ENCODE results near the gene ACO2.
"Not testable (repeated sequence)": the region's sequence is repeated elsewhere in the genome, so short reads cannot be mapped to it uniquely, and the experiment has no call there.

Gene ACO2

DNA sequence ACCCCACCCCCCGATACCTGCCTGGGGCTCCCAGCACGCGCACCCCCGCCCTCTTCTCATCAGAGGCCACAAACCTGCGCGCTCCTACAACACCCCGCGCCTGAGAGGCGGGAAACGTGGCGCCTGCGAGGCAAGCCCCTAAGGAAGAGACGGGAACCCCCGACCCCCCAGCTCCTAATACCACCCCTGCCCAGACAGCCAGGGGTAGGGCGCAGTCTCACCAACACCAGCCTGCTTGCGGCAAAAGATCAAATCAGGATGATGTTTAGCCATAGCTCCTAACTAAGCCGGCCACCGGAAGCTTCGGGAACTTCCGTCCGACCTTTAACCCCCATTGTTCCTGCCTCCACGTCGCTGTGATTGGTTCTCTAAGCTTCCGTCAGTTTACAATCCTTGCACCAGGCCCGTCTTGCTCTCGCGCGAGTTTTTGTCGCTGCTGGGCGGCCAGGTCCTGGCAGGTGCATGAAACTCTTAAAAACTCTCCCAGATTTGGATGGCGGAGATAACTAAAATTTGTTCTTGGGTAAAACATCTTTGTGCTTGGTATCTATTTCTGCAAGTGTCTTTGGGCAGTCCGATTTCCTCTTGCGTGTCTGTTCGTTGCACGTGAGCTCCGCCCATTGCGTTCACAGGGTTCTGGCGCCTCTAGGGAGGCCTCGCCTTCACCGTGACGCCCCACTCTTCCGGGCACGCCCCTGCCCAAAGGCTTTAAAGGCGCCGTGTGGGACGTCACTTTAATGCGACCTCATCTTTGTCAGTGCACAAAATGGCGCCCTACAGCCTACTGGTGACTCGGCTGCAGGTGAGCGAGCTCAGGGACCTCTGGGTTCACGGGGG lies at the start of gene ACO2, which contains the start of gene PHF5A:
Gene ACO2 (plus strand): TSS at position 737 of the 837 bp plus-strand sequence. CDS start 30 bp downstream, at position 767.
Gene PHF5A (minus strand): TSS at position 312 of the 837 bp plus-strand sequence. CDS start 39 bp downstream, at position 273.
- peaks cover 35% of the 10 kb centered on the region for H3K4me1 Mint-ChIP-seq
- peak within 1 kb of the TSS; percentile 100 for H3K27ac Mint-ChIP-seq
- peak within 1 kb of the TSS; percentile 93 for H3K4me3 Mint-ChIP-seq
- DNase-seq: peak; percentile 97
- no peak for TF ChIP-seq CTCF (IDR thresholded peaks at IDR 0.05)
- no peaks in the 10 kb centered on the region for H3K27me3 Mint-ChIP-seq (ENCODE audit: low read depth, poor library complexity)
- H3K36me3 Mint-ChIP-seq (ENCODE audit: low read depth): peaks cover 34% of the 10 kb centered on the region
- no peaks in the 10 kb centered on the region for H3K9me3 Mint-ChIP-seq

DNA sequence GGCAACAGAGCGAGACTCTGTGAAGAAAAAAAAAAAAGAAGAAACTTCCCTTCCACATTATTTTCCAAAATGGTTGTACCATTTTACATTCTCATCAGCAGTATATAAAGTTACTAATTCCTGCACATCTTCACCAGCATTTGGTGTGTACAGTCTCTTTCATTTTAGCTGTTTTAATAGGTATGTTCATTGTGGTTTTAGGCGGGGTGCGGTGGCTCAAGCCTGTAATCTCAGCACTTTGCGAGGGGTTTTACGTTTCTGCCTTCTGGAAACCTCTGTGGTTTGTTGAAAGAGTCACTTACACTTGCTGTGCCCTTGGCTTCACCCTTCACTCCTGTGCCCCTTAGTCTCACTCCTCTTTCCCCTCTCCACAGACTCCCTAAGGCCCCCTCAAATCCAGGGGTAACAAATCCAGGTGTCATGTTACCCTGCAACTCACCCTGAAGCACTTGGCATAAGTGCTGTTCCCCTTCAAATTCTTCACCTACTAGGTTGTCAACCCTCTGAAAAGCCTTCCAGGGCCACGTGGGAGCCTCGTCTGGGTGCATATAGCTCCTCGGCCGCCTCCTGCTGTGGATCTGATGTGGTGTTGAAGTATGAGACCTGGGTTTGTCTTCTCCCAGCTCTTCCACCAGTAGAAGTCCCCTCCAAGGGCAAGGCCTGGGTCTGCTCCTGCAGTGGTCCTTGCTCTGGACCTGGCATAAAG lies 43.1 kb upstream of the ACO2 start:
- peaks cover 25% of the 10 kb centered on the region for H3K4me1 Mint-ChIP-seq

GRCh38 chr22:41429232-41429950 lies 39.5 kb upstream of the ACO2 start:
- Mint-ChIP-seq H3K4me3 (no peak overlapping the region), H3K27me3 (ENCODE audit: low read depth, poor library complexity) (no peaks in the 10 kb centered on the region), H3K27ac (peak overlapping the region; percentile 90), H3K9me3 (no peaks in the 10 kb centered on the region), H3K4me1 (peaks cover 32% of the 10 kb centered on the region), H3K36me3 (ENCODE audit: low read depth) (peaks cover 48% of the 10 kb centered on the region)
- DNase-seq: no peak
- TF ChIP-seq CTCF (IDR thresholded peaks at IDR 0.05): no peak

More for the DNA sequence above, 43.1 kb upstream of the ACO2 start:
- Mint-ChIP-seq H3K9me3 (no peaks in the 10 kb centered on the region), H3K4me3 (peak overlapping the region; percentile 18), H3K27ac (peak overlapping the region; percentile 85), H3K36me3 (ENCODE audit: low read depth) (peaks cover 34% of the 10 kb centered on the region), H3K27me3 (ENCODE audit: low read depth, poor library complexity) (no peaks in the 10 kb centered on the region)
- no peak for TF ChIP-seq CTCF (IDR thresholded peaks at IDR 0.05)
- DNase-seq: no peak

GRCh38 chr22:41429951-41430332 lies 39.0 kb upstream of the ACO2 start:
- H3K27me3 Mint-ChIP-seq (ENCODE audit: low read depth, poor library complexity): no peaks in the 10 kb centered on the region
- peak overlapping the region; percentile 90 for H3K27ac Mint-ChIP-seq
- H3K9me3 Mint-ChIP-seq: no peaks in the 10 kb centered on the region
- H3K4me3 Mint-ChIP-seq: no peak overlapping the region
- DNase-seq: no peak
- no peak for TF ChIP-seq CTCF (IDR thresholded peaks at IDR 0.05)
- peaks cover 51% of the 10 kb centered on the region for H3K36me3 Mint-ChIP-seq (ENCODE audit: low read depth)
- peaks cover 32% of the 10 kb centered on the region for H3K4me1 Mint-ChIP-seq

- Mint-ChIP-seq H3K4me3 (no peak overlapping the region), H3K36me3 (ENCODE audit: low read depth) (peaks cover 55% of the 10 kb centered on the region), H3K9me3 (no peaks in the 10 kb centered on the region), H3K4me1 (peaks cover 37% of the 10 kb centered on the region), H3K27me3 (ENCODE audit: low read depth, poor library complexity) (no peaks in the 10 kb centered on the region), H3K27ac (peak overlapping the region; percentile 89)
- TF ChIP-seq CTCF (IDR thresholded peaks at IDR 0.05): no peak
- no peak for DNase-seq
These were observed 37.3 kb upstream of the ACO2 start for GRCh38 chr22:41431656-41432055.

DNA sequence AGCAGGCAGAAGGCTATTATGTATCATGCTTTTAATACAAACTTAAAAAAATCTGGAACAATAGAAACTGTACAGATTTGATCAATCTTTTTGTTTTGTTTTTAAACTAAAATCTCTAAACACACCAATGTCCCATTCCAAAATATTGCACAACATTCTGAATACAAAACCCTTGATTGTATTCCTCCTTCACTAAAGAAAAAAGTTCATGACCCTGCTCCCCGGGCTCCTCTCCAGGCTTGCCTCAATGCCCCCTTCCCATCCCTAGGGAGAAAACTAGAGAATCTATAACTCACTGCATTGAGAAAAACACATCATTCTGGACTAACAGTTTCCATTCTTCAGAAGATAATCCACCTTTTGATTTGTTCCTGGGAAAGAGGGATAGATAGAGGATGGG lies 35.4 kb upstream of the ACO2 start:
- H3K27ac Mint-ChIP-seq; H3K4me3 Mint-ChIP-seq; H3K9me3 Mint-ChIP-seq; DNase-seq; H3K27me3 Mint-ChIP-seq (ENCODE audit: low read depth, poor library complexity): not testable (repeated sequence)
- Mint-ChIP-seq H3K36me3 (ENCODE audit: low read depth) (peaks cover 59% of the 10 kb centered on the region), H3K4me1 (peaks cover 46% of the 10 kb centered on the region)

DNA sequence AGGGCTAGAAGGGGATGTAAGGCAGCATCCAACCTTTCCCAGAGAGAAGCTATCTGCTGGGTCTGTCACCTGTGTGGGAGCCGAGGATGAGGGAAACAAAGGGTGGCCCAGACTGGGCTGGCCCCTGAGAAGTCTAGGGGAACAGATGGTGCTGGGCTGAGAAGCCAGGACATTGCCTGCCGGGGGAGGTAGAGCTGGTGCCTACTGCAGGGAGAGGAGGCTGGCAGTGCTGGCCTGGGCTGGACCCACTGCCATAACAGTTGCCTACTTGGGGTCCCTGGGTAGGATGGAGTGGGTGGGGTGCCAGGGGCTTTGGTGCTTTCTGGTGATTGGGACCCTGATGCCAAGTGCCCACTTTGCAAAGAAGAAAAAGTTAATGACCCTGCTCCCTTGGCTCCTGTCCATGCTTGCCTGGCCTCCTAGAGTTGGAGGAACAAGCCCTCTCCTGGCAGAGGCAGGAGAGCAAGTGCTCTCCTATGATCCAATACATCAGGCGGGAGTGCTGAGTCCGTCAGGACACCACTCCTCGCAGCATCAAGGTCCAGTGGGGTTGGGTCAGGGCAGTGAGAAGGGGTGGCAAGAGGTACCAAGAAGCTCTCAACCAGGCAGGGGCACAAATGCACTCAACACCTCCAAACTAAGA lies 34.4 kb upstream of the ACO2 start:
- not testable (repeated sequence) for DNase-seq; H3K27me3 Mint-ChIP-seq (ENCODE audit: low read depth, poor library complexity); H3K9me3 Mint-ChIP-seq; H3K4me3 Mint-ChIP-seq
- peaks cover 67% of the 10 kb centered on the region for H3K36me3 Mint-ChIP-seq (ENCODE audit: low read depth)
- peak overlapping the region; percentile 63 for H3K27ac Mint-ChIP-seq
- H3K4me1 Mint-ChIP-seq: peaks cover 53% of the 10 kb centered on the region
